Upper lobe of left lung (tissue), 6 donors: ENCODE measurements around the gene GFOD2. TPM values are rescaled to one million over a fixed set of nuclear protein-coding genes. Genes with fewer than 3 reads are reported as not detected.

Experiments used
- ATAC-seq, 2 donors: fragments of 200-7000 bp; cut with Tn5 transposase; one replicate each; pipeline ENCODE4 v1.9.1; 2022; ENCODE audit warnings: mild to moderate bottlenecking in 2 of 2, moderate library complexity in 2 of 2; ENCODE audit not compliant: low FRiP score in 2 of 2
- DNase-seq, 2 donors: peaks; one replicate each; pipeline ENCODE4 v3.0.0-alpha.2; 2019 to 2020
- H3K27ac ChIP-seq, 4 donors: fragments of 200-600 bp; sonication (generic); one replicate each; pipeline ENCODE4 v1.5.1; 2016 to 2019
- H3K27me3 ChIP-seq, 4 donors: fragments of 200-600 bp; sonication (generic); one replicate each; pipeline ENCODE4 v1.5.1; 2017 to 2019
- H3K36me3 ChIP-seq, 4 donors: fragments of 200-600 bp; sonication (generic); one replicate each; pipeline ENCODE4 v1.5.1; 2016 to 2019
- H3K4me1 ChIP-seq, 4 donors: fragments of 200-600 bp; sonication (generic); one replicate each; pipeline ENCODE4 v1.5.1; 2018 to 2019
- H3K4me3 ChIP-seq, 4 donors: fragments of 200-600 bp; sonication (generic); one replicate each; pipeline ENCODE4 v1.5.1; 2017 to 2019; ENCODE audit warnings: mild to moderate bottlenecking in 2 of 4, moderate library complexity in 1 of 4
- H3K9me3 ChIP-seq, 4 donors: fragments of 200-600 bp; sonication (generic); one replicate each; pipeline ENCODE4 v1.5.1; 2018 to 2019
- CTCF ChIP-seq, 6 experiments: fragments of 450-650 bp in 4 of 6; fragments of 200-600 bp in 2 of 6; sonication (generic) in 2 of 6; IDR thresholded peaks; one replicate each; pipeline ENCODE4 v1.5.1; 2016 to 2019; ENCODE audit warnings: antibody characterized with exemption in 6 of 6
- EP300 ChIP-seq, 4 donors: sonication (generic); formaldehyde crosslinking; IDR thresholded peaks; one replicate each; pipeline ENCODE4 v1.5.1; 2017; ENCODE audit warnings: antibody characterized with exemption in 4 of 4, control low read depth in 2 of 4
- POLR2A ChIP-seq, 4 donors: fragments of 450-650 bp; IDR thresholded peaks; one replicate each; pipeline ENCODE4 v1.5.1; 2016 to 2017; ENCODE audit warnings: antibody characterized with exemption in 4 of 4, mild to moderate bottlenecking in 2 of 4
- POLR2AphosphoS5 ChIP-seq, 2 donors: sonication (generic); formaldehyde crosslinking; IDR thresholded peaks; one replicate each; pipeline ENCODE4 v1.5.1; 2017; ENCODE audit warnings: antibody characterized with exemption in 2 of 2
- WGBS, 2 donors: methylation state at CpG; one replicate each; pipeline ENCODE4 v1.1.5; 2017 to 2018; 5-methylcytosine and 5-hydroxymethylcytosine counted together
- total RNA-seq, 6 donors: library from RNA; depleted of rRNA in 4 of 6; stranded (reverse); fragments of >200 nt in 4 of 6; gene quantifications; one replicate each; pipeline versions ENCODE4 v1.1.0 to v1.2.1, GENCODE V29; 2016 to 2021
- donor health status: DM: no; HTN: no; CAD: no; lungs with moderate emphysema.
- donor health status: DM: no; HTN: yes; CAD: no; lungs with severe emphysema.

The GFOD2 gene
- total RNA-seq, 6 donors from 2014 or later = 14.3 to 21.0 (median 17.0) TPM

- no peak for TF ChIP-seq EP300 (IDR thresholded peaks at IDR 0.05)
- no peak overlapping the region for H3K4me3 ChIP-seq
- DNase-seq (no peak), ATAC-seq (no peak)
- no peaks in the 10 kb centered on the region for H3K4me1 ChIP-seq
- WGBS, 2 donors = 59 to 68% methylated on average over 7 of the region's 7 CpGs
- H3K36me3 ChIP-seq = peaks cover 18 to 95% (median 64%) of the 10 kb centered on the region in 4 donors
- no peaks in the 10 kb centered on the region for H3K9me3 ChIP-seq
- no peaks in the 10 kb centered on the region for H3K27me3 ChIP-seq
- H3K27ac ChIP-seq = no peak overlapping the region
Measured at GRCh38 chr16:67632415-67633172, 86.5 kb downstream of the GFOD2 start.

GRCh38 chr16:67628216-67628615 is 90.9 kb downstream of the GFOD2 start:
- ATAC-seq (no peak), DNase-seq (no peak)
- 93 to 96% methylated on average over 11 to 14 of the region's 14 CpGs for WGBS, 2 donors
- no peak overlapping the region for H3K27ac ChIP-seq
- H3K27me3 ChIP-seq = no peaks in the 10 kb centered on the region
- H3K4me1 ChIP-seq = no peaks in the 10 kb centered on the region
- TF ChIP-seq CTCF (IDR thresholded peaks at IDR 0.05) = no peak
- TF ChIP-seq POLR2A (IDR thresholded peaks at IDR 0.05) = no peak
- TF ChIP-seq EP300 (IDR thresholded peaks at IDR 0.05) = no peak
- no peak for TF ChIP-seq POLR2AphosphoS5 (IDR thresholded peaks at IDR 0.05)
- peaks cover 21 to 96% (median 70%) of the 10 kb centered on the region in 4 donors for H3K36me3 ChIP-seq
- H3K4me3 ChIP-seq = no peak overlapping the region
- H3K9me3 ChIP-seq = no peaks in the 10 kb centered on the region

Other genes starting within 250 kb of the GFOD2 start
- 100 to 1,000 TPM in 4 of 6 donors, 10 to 100 TPM in 2; 69.1 to 221 (median 147) TPM for gene ATP6V0D1, start 238.2 kb downstream of the GFOD2 start, total RNA-seq
- gene AGRP, start 235.8 kb downstream of the GFOD2 start, total RNA-seq = 1 to 10 TPM in 3 of 6 donors, not detected in 3; 3.5 to 7.6 (median 3.8) TPM
- gene RIPOR1, start 190.5 kb downstream of the GFOD2 start, total RNA-seq = 100 to 1,000 TPM in 4 of 6 donors, 10 to 100 TPM in 2; 76.9 to 183 (median 113) TPM
- gene CTCF, start 156.8 kb downstream of the GFOD2 start, total RNA-seq = 10 to 100 TPM; 29.7 to 42.6 (median 34.2) TPM
- 10 to 100 TPM in 1 of 6 donors, 1 to 10 TPM in 5; 1.8 to 55.5 (median 4.0) TPM for gene CARMIL2, start 74.2 kb downstream of the GFOD2 start, total RNA-seq
- gene ACD, start 59.1 kb downstream of the GFOD2 start, total RNA-seq = 10 to 100 TPM; 15.8 to 25.1 (median 18.8) TPM
- 1 to 10 TPM; 2.1 to 9.3 (median 6.6) TPM for gene PARD6A, start 58.4 kb downstream of the GFOD2 start, total RNA-seq
- gene ENKD1, start 52.6 kb downstream of the GFOD2 start, total RNA-seq = 10 to 100 TPM; 18.2 to 50.3 (median 28.5) TPM
- 10 to 100 TPM in 1 of 6 donors, 1 to 10 TPM in 5; 1.2 to 22.0 (median 5.2) TPM for gene C16orf86, start 52.5 kb downstream of the GFOD2 start, total RNA-seq
- gene RANBP10, start 87.2 kb upstream of the GFOD2 start, total RNA-seq = 10 to 100 TPM in 5 of 6 donors, 1 to 10 TPM in 1; 6.5 to 50.3 (median 17.0) TPM
- 10 to 100 TPM in 1 of 6 donors, 1 to 10 TPM in 4, under 1 TPM in 1; 0.66 to 13.1 (median 4.4) TPM for gene TSNAXIP1, start 87.6 kb upstream of the GFOD2 start, total RNA-seq
- gene THAP11, start 123.0 kb upstream of the GFOD2 start, total RNA-seq = 10 to 100 TPM; 28.3 to 66.3 (median 34.3) TPM
- 100 to 1,000 TPM in 2 of 6 donors, 10 to 100 TPM in 4; 50.2 to 203 (median 78.3) TPM for gene NUTF2, start 127.6 kb upstream of the GFOD2 start, total RNA-seq
- gene CENPT, start 128.4 kb upstream of the GFOD2 start, total RNA-seq = 100 to 1,000 TPM in 1 of 6 donors, 10 to 100 TPM in 5; 30.6 to 201 (median 50.6) TPM
- 100 to 1,000 TPM in 1 of 6 donors, 10 to 100 TPM in 5; 41.6 to 101 (median 65.0) TPM for gene EDC4, start 153.7 kb upstream of the GFOD2 start, total RNA-seq
- gene NRN1L, start 165.6 kb upstream of the GFOD2 start, total RNA-seq = 1 to 10 TPM in 5 of 6 donors, not detected in 1; 1.6 to 4.2 (median 2.3) TPM
- gene PSKH1, start 173.9 kb upstream of the GFOD2 start, total RNA-seq = 10 to 100 TPM; 21.9 to 36.5 (median 31.5) TPM
- gene CTRL, start 212.5 kb upstream of the GFOD2 start, total RNA-seq = 1 to 10 TPM; 1.6 to 4.2 (median 2.4) TPM
- gene PSMB10, start 217.5 kb upstream of the GFOD2 start, total RNA-seq = 100 to 1,000 TPM in 1 of 6 donors, 10 to 100 TPM in 5; 48.2 to 106 (median 60.6) TPM
- 100 to 1,000 TPM in 1 of 6 donors, 10 to 100 TPM in 5; 21.9 to 117 (median 26.1) TPM for gene LCAT, start 224.8 kb upstream of the GFOD2 start, total RNA-seq
- gene SLC12A4, start 249.3 kb upstream of the GFOD2 start, total RNA-seq = 100 to 1,000 TPM in 3 of 6 donors, 10 to 100 TPM in 3; 54.6 to 276 (median 98.3) TPM